ENCODE results near the gene DMTF1. TPM values are rescaled to one million over a fixed set of nuclear protein-coding genes. Genes with fewer than 3 reads are reported as not detected.

Gene DMTF1
- total and polyA plus RNA-seq, 2 of the 4 experiments (the other 2 are of a cell fraction), result 59.0 to 69.0 TPM

GRCh38 chr7:87178320-87178719, 26.1 kb downstream of the DMTF1 start:
- Histone ChIP-seq H2AK9ac (replicated peaks; ENCODE audit: low read depth, low read length, poor library complexity) (no peak overlapping the region), H2BK20ac (ENCODE audit: low read depth, low read length) (no peak overlapping the region), H3K4me2 (ENCODE audit: low read depth, low read length) (no peak overlapping the region), H3K23ac (ENCODE audit: low read depth, low read length) (no peak overlapping the region), H4K91ac (ENCODE audit: insufficient read depth, low read depth, low read length) (no peak overlapping the region), H3K9me3 (ENCODE audit: control insufficient read depth, insufficient read depth, low read length) (no peaks in the 10 kb centered on the region), H2BK15ac (ENCODE audit: low read depth, low read length) (no peak overlapping the region), H4K20me1 (ENCODE audit: insufficient read depth, low read length) (no peaks in the 10 kb centered on the region; the same call in 1 of the 2 replicates), H3K4ac (ENCODE audit: low read depth, low read length) (no peak overlapping the region), H3K36me3 (ENCODE audit: control insufficient read depth, insufficient read depth, low read length) (peaks cover 33% of the 10 kb centered on the region), H3K27ac (ENCODE audit: insufficient read depth, low read length) (no peak overlapping the region), H3K9me1 (ENCODE audit: insufficient read depth, low read length) (no peaks in the 10 kb centered on the region; the same call in 1 of the 2 replicates), H3K79me1 (ENCODE audit: low read depth in 1 of 2, low read length in 2 of 2) (peaks cover 7 to 9% of the 10 kb centered on the region in 2 experiments), H3K4me3 (ENCODE audit: insufficient read depth, low read depth, low read length) (no peak overlapping the region), H3K27me3 (ENCODE audit: control insufficient read depth, insufficient read depth, low read length) (no peaks in the 10 kb centered on the region), H2BK5ac (ENCODE audit: low read depth, low read length, poor library complexity, severe bottlenecking) (no peak overlapping the region), H3K9ac (ENCODE audit: low read depth, low read length) (no peak overlapping the region), H3K14ac (replicated peaks; ENCODE audit: low read depth, low read length) (no peak overlapping the region), H2AK5ac (ENCODE audit: low read depth, low read length) (no peak overlapping the region), H2BK120ac (ENCODE audit: low read depth, low read length) (no peak overlapping the region), H3K4me1 (ENCODE audit: control insufficient read depth, insufficient read depth, low read length) (no peaks in the 10 kb centered on the region), H3K18ac (ENCODE audit: low read depth, low read length) (no peak overlapping the region), H4K8ac (ENCODE audit: low read depth in 2 of 2, low read length in 2 of 2) (no peak overlapping the region), H3K56ac (ENCODE audit: extremely low read depth, insufficient read depth, low read length) (no peak overlapping the region), H2AFZ (replicated peaks; ENCODE audit: low read length, poor library complexity) (no peak overlapping the region), H4K5ac (ENCODE audit: low read depth, low read length) (no peak overlapping the region)
- no TSS peak for BruUV-seq (replicated peaks)
- ChIA-PET POLR2A (ENCODE audit: unreplicated experiment) (no interaction called here), CTCF (no interaction called here)
- no peak for TF ChIP-seq POLR2A (IDR thresholded peaks at IDR 0.05; ENCODE audit: low read depth, low read length)
- TF ChIP-seq USF2 (IDR thresholded peaks at IDR 0.05; ENCODE audit: low read depth, low read length), result no peak
- no peak for TF ChIP-seq CTCF (conservative IDR thresholded peaks at IDR 0.05; ENCODE audit: low read depth, low read length)
- no peak for TF ChIP-seq CEBPB (IDR thresholded peaks at IDR 0.05; ENCODE audit: low read depth, low read length)
- no peak for TF ChIP-seq RAD21 (IDR thresholded peaks at IDR 0.05; ENCODE audit: low read length)
- no peak for TF ChIP-seq SMC3 (IDR thresholded peaks at IDR 0.05; ENCODE audit: low read depth, low read length)
- TF ChIP-seq RFX5 (IDR thresholded peaks at IDR 0.05; ENCODE audit: low read depth, low read length), result no peak
- TF ChIP-seq MXI1 (IDR thresholded peaks at IDR 0.05; ENCODE audit: borderline replicate concordance, low read depth, low read length), result no peak
- no peak for TF ChIP-seq MAFK (IDR thresholded peaks at IDR 0.05; ENCODE audit: low read depth, low read length)
- no peak for TF ChIP-seq FOS (IDR thresholded peaks at IDR 0.05; ENCODE audit: low read depth, low read length)
- no peak for TF ChIP-seq ELK1 (IDR thresholded peaks at IDR 0.05; ENCODE audit: borderline replicate concordance, low read depth, low read length)
- TF ChIP-seq CHD1 (IDR thresholded peaks at IDR 0.05; ENCODE audit: low read depth, low read length), result no peak
- no peak for TF ChIP-seq BHLHE40 (IDR thresholded peaks at IDR 0.05; ENCODE audit: low read depth, low read length)
- TF ChIP-seq RCOR1 (IDR thresholded peaks at IDR 0.05; ENCODE audit: insufficient replicate concordance, low read length), result no peak
- no peak for TF ChIP-seq MAZ (IDR thresholded peaks at IDR 0.05; ENCODE audit: borderline replicate concordance, low read depth, low read length)
- TF ChIP-seq NFE2L2 (IDR thresholded peaks at IDR 0.05; ENCODE audit: low read depth, low read length), result no peak
- DNase-seq (no peak), ATAC-seq (ENCODE audit: low read depth) (no peak)
- in situ Hi-C loops (cut with MboI; ENCODE audit: low sequenced_read_pairs), result no loop called here
- WGBS, 2 experiments (ENCODE audit: extremely low coverage in 2 of 2, insufficient read length in 1 of 2), result no CpG with 5 or more reads among the region's 4 CpGs
- intact Hi-C loops (cut with micrococcal nuclease), result loop anchor here (2.0 kb wide), 1 partner anchor 14 kb away; no protein-coding TSS in a partner anchor
- dilution Hi-C loops (cut with HindIII; ENCODE audit: low sequenced_read_pairs, unreplicated experiment), result no loop called here

Data from IMR-90 (cell line).